Measurements from ENCODE around the gene QSOX2.

The QSOX2 gene

GRCh38 chr9:136222166-136222905 lies 23.3 kb downstream of the QSOX2 start:
- no peak for DNase-seq (ENCODE audit: low read depth)

GRCh38 chr9:136220017-136220729 lies 25.4 kb downstream of the QSOX2 start:
- DNase-seq (ENCODE audit: low read depth): no peak

DNA sequence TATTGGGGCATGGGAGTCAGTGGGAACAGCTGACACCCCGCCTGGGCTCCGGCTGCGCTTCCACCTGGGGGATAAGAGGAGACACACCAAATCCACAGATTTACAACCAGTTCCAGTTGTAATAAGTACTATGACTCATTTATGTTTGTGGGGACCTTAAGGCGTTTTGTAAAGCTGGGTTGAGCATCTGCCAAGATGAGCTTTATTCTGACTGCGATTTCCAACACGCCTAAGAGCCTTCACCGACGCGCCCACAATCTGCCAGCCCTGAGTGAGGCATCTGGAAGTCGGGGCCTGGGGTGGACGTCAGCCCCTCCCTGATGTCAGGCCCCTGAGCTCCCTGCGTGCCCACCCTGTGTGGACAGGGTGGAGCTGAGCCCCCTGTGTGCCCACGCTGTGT lies 26.3 kb downstream of the QSOX2 start:
- no peak for DNase-seq (ENCODE audit: low read depth)

DNA sequence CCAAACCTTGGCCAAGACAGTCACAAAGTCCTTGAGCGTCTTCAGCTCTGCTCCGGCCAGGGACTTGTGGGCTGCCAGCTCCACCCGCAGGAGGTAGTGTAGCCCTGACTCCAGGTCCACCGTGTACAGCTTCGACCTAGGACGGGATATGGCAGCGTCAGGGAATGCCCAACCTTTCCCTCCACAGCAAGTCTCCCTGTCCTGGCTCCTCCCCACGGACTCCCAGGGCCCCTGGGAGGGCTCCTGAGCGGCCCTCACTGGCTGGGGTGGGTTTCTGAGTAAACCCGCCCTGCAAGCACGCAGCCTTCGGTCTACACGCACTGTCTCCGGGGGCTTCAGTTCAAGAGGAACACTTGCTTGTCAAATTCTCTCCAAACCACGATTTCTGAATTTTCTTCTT lies 26.9 kb downstream of the QSOX2 start:
- no peak for DNase-seq (ENCODE audit: low read depth)

DNA sequence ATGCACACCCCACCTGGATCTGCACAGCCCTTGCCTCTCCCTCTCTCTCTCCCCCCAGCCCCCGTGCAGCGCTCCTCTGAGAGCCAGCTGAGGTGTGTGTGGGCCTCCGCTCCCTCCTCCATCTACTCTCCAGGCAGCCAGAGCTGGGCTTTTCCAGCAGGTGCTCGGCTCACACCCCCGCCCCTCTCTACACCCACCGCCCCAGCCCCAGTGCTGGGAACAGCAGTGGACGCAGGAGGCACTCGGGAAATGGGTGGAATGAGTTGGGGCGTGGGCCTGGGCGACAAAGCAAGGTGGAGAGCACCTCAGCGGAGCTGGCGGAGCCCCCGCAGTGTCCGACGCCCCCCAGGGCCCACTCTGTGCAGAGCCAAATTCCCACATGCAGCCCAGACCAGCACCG lies 27.3 kb downstream of the QSOX2 start:
- no peak for DNase-seq (ENCODE audit: low read depth)

DNA sequence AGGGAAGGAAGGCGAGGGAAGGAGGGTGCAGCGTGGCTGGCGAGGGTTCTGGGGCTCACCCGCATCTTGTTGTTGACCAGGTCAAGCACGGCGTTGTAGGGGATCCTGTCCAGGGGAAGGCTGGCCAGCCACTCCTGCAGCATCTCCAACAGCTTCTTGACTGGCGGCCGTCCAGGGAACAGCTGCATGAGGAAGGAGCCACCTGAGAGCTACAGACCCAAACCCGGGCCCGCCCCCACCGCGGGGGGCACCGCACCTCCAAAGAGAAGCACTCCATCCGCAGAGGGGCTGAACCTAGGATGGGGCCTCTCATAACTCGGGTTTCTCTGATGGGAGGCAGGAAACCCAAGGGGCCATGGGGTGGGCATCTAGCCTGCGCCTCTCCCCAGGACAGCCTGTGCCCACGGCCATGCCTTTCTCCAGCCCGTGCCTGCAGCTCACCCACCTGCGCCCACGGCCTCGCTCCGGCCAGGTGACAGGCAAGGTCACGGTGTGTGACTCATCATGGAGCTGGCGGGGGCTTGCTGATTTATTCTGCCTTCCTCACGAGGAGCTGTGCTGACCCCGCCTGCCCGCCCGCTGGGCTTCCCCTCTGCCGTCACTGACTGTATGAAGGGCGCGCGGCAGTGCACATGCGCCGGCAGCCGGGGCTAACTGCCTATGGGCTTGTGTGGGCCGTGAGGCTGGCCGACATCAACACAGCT lies 28.9 kb downstream of the QSOX2 start:
- DNase-seq (ENCODE audit: low read depth): no peak

- DNase-seq (ENCODE audit: low read depth): no peak
These were observed 31.9 kb downstream of the QSOX2 start for GRCh38 chr9:136213733-136214132.

DNA sequence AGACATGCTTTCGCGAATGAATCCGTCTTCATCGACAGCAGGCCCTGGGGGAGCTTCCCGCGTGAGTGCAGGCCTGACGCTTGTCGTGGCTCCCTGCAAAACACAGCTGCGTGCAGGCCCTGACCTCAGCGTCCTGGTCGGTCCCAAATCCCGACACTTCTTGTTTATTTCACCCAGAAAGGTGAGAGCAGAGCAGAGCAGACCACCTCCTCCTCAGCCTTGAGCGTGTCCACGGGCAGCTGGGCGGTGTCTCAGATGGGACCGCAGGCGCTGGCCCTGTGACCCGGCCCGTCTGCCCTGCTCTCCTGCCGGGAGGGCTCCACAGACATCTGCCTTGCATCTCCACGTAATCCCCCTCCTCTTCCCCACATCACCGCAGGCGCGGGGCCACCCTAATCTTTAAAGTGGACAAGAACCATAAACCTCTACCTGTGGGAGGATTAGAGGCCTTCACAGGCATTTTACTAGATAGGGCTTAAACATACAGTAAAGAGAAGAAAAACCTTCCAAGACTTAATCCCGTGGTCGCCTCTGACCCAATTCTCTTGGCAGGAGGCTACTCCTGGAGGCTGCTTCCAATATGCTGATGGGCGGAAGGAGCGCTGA lies 33.2 kb downstream of the QSOX2 start:
- DNase-seq (ENCODE audit: low read depth): no peak

DNA sequence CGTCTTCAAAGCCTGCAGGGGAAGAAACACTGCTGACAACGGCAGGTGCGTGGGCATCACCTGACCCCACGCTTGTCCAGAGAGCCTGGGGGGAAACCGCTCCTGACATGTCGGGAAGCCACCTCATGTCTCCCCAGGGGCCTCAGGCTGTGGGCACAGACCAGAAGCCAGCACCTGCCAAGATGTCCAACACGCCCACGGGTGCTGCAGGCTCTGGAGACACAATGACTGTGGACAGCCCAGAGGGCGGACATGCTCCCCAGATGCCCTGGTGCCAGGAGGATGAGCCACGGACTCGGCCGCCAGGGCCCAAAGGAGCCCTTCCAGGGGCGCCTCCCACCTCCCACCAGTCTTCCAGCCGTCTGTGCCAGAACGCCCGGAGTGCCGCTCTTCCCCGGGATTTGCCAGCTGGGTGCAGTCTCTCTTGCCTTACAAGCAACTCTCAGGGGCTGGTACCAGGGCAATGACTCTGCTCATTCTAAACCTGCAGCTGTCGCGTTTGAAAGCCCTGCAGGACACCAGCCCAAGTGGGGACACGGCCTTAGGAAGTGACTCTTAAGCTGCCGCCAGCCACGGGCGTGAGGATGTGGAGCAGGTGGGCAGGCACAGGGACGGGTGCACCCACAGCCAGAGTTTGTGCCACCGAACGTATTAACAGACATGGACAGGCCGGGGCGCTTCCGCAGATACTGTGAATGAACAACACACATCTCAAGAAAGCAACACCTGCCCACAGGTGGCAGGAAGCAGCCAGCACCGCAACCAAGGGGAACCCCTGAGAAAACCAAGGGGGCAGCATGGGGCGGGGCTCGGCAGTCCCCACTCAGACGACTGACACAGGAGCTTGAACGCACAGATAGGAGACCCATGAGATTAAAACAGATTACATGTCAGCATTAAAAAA lies 33.9 kb downstream of the QSOX2 start:
- DNase-seq (ENCODE audit: low read depth): no peak

DNA sequence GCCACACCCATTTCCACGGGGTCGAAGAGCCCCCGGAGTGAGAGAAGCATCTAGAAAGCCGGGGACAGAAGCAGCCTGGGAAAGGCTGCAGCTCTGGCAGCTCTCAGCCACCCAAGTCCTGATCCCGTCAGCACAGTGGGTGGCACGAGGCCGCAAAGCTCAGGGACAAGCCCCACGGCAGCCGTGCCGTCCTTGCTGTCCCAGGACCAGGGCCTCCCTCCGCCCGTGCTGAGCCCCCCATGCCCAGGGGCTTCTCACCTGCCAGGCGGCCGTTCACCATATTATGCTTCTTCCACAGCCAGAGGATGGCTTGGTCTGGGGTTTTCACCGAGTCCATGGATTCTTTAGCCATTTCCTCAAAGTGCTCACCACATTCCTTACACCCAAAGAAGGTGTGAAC lies 34.6 kb downstream of the QSOX2 start:
- DNase-seq (ENCODE audit: low read depth): no peak

GRCh38 chr9:136210276-136210675 lies 35.3 kb downstream of the QSOX2 start:
- DNase-seq (ENCODE audit: low read depth): no peak

- DNase-seq (ENCODE audit: low read depth): no peak
These were observed 35.8 kb downstream of the QSOX2 start for GRCh38 chr9:136209786-136210185.

GRCh38 chr9:136209232-136209631 lies 36.4 kb downstream of the QSOX2 start:
- DNase-seq (ENCODE audit: low read depth): no peak

DNA sequence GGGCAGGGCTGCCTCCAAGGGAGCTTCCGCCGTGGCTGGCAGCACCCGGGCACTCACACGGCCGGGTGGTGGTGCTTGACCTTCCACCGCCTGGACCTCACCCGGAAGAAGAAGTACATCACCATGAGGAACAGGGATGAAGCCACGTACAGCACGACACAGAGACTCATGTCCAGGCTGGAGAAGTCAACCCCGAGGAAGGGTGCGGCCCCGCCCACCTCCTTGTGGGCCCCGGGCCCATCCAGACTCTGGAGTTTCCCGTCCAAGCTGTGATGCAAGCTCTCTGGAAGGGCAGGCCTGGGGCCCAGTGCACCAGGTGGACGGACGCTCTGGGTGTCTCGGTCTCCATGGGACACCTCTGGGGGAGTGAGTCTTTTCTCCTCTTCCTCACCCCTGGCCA lies 36.9 kb downstream of the QSOX2 start:
- DNase-seq (ENCODE audit: low read depth): no peak

- no peak for DNase-seq (ENCODE audit: low read depth)
These were observed 38.0 kb downstream of the QSOX2 start for GRCh38 chr9:136207616-136208015.

DNA sequence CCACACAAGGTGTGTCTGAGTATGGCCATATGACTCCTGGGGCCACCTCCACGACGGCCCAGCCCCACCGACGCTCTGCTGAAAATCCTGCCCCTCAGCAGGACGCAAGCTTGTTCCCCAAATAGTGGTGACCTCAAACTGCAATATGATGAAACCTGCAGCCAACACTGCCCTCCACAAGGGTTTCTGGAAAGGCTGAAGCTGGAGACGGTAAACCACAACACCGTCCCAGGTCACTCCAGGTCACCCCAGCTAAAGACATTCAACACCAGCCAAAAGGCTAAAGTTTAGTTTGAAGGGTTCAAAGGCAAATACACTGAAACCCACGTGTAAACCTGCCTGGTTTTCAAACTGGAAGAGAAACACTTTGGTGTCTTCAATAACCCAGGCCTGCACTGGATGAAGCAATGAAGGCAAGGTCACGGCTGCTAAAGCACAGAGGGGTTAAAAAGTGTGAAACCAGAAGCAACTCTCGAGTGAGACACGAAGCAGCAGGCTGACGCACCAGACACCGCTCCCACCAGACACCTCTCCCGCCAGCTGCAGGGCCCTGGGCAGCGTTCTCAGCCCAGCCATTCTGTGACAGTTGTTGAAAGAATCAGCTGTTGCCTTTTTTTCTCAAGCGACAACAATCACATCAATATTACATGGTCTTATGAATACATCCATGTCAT lies 38.9 kb downstream of the QSOX2 start:
- no peak for DNase-seq (ENCODE audit: low read depth)

DNA sequence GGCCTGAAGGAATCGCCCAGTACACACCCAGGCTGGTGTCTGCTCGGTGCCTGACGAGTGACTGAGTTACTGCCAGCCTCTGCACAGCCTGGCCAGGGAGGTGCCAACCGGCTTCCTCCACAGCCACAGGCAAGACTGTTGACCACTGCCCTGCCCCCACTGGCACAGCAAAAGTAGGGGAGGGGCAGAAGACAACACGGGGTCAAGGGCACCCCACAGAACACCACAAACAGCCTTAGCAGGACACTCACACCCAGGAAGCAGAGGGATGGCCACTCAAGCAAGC lies 40.0 kb downstream of the QSOX2 start:
- no peak for DNase-seq (ENCODE audit: low read depth)

DNA sequence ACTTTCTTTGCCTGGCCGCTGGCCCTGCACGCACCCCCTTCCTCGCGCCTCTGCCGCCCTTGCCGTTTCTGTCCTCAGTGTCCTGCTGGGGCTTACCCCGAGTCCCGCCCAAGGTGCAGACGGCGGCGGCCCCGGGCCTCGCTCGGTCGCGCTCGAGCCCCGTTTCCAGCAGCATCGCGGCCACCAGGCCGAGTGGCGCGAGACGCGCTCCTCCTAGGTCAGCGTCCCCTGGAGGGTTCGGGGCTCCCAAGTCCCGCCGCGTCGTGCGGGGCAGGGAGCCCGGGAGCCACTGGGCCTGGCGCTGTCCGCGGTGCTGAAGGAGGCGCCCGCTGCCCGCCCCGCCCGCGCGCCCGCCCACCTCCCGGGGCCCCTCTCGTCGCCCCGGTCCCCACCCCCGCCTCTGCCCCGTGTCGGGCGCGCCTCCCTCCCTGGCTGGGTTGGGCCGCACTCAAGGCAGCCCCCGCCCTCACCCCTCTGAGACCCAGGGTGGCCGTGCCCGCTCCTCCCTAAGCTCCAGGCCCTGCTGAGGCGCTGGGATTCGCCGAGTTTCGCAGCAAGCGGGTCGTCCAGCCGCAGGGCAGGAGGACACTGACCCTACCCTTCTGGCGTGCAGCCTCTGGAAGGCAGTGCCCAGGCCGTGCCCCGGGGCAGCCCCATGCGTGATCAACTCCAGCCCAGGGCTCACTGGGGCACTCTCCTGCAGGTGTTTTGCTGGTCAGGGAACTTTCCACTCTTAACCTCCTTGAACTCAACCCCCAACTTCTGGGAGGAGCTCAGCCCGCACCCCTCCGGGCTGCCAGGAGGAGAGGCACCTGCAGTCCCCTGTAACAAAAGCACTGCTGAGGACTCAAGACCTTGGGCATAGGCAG lies 40.5 kb downstream of the QSOX2 start, which contains the start of gene LHX3:
TSS of gene LHX3 (minus strand) at position 291 of the 869 bp plus-strand sequence. CDS start at position 175, 116 bp downstream.
- no peak for DNase-seq (ENCODE audit: low read depth)

GRCh38 chr9:136204145-136204805 lies 41.3 kb downstream of the QSOX2 start:
- DNase-seq (ENCODE audit: low read depth): no peak
